Heart left ventricle (tissue), 13 donors: ENCODE results near the gene CELSR1.

Experiments
- CTCF ChIP-seq, 12 donors: fragments of 200-600 bp; sonication (generic) in 4 of 12; IDR thresholded peaks; one replicate each; pipeline versions ENCODE4 v1.5.0 to v1.8.0; 2018 to 2022; ENCODE audit warnings: antibody characterized with exemption in 12 of 12, mild to moderate bottlenecking in 5 of 12
- POLR2A ChIP-seq, 2 donors: fragments of 450-650 bp; IDR thresholded peaks; one replicate each; pipeline ENCODE4 v1.6.1; 2017; ENCODE audit warnings: antibody characterized with exemption in 2 of 2, mild to moderate bottlenecking in 2 of 2, moderate library complexity in 2 of 2
- donor health status: ischemic (EF 13 %, LVEDD 7.1; RV severe dilation, severe dysfunction).
- donor health status: DM: no; HTN: yes; CAD: no.
- donor health status: DM: no; HTN: no; CAD: no.
- donor health status: ischemic (EF 25% LVEDD 6.9; RV normal size, moderate dysfunction).
- donor health status: ischemic (EF 25% LVEDD 5.7; RV mildly dilated, moderate dysfunction).
- donor health status: ischemic (EF 35%, LVEDD 5.7; RV mildly dilated, moderate dysfunction).
- donor health status: nonischemic (EF 11% LVEDD 7.7; RV severe dilation, severe dysfunction).
- donor health status: DM: yes; HTN: yes; CAD: no.
- donor health status: PGD.
- donor health status: ischemic (EF 29% LVEDD 5.4; RV normal size, mild dysfunction).
- donor health status: nonischemic (EF 23%, LVEDD 6.1; RV moderate dilation, normal function).

GRCh38 chr22:46471901-46472721, 65.3 kb downstream of the CELSR1 start:
- TF ChIP-seq CTCF (IDR thresholded peaks at IDR 0.05) (no peak), POLR2A (IDR thresholded peaks at IDR 0.05) (no peak)
